Stimulated activated CD4-positive, alpha-beta T cell treated with anti-CD3 and anti-CD28 coated beads, Interleukin-4, amount 100 ng/mL, for 4 hours (primary cell): ENCODE results near the gene DNAH14.
"Not testable (repeated sequence)": the region's sequence is repeated elsewhere in the genome, so short reads cannot be mapped to it uniquely, and the experiment has no call there.

Experiments used
- DNase-seq, 2 experiments: peaks; one replicate each; pipeline ENCODE4 v3.0.0-alpha.2; 2020

DNAH14 gene

DNA sequence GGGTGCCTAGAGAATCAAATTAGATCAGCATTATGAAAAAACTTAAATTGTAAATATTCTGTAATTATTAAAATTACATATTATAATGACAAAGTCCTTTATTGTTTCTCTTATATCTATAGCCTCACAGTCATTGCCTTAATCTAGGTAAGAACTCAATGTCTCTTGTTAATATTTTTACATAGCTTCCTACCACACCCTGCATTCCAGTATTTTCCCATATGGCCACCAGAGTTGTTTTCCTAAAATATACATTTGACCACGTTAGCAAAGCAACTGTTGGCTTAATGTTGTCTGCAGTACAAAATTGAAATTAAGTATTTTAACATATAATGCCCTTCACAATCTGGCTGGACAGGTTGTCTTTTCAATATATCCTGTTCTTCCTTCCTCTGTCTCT lies 230.3 kb downstream of the DNAH14 start:
- DNase-seq: no peak

DNA sequence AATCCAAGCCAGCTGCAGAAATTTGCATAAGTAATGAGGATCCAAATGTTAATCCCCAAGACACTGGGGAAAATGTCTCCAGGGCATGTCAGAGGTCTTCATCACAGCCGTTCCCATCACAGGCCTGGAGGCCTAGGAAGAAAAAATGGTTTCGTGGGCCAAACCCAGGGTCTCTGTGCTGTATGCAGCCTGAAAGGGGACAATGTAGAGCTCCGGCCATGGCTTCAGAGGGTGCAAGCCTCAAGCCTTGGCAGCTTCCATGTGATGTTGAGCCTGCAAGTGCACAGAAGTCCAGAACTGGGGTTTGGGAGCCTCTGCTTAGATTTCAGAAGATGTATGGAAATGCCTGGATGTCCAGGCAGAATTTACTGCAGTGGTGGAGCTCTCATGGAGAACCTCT lies 247.9 kb downstream of the DNAH14 start:
- DNase-seq: not testable (repeated sequence)

DNA sequence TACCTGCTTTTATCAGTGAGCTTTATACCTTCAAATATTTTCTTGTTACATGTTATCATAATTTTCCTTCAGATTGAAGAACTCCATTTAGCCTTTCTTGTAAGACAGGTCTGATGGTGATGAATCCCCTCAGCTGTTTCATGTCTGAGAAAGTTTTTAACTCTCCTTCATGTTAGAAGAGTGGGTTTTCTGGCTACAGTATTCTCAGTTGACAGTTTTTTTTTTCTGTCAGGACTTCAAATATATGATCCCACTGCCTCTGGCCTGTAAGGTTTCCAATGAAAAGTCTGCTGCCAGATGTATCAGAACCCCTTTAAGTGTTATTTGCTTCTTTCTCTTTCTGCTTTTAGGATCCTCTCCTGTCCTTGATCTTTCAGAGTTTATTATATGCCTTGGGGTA lies 250.2 kb downstream of the DNAH14 start:
- DNase-seq: no peak

DNA sequence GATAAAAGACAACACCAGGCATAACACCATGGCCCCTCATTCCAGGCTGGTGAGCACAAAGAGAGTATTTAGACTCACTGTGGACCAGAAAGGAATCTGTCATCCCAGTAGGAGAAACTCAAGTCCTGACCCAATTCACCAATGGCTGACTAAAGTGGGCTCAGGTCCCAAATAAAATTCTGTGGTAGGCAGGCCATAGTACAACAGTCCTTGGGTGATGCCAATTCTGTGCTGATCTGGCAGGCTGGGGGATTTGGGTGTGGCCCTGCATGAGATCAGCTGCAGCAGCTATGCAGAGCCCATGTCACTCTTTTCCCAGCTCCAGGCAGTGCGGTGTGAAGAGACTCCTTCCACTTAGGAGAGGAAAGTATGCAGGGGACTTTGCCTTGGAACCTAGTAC lies 253.2 kb downstream of the DNAH14 start:
- no peak for DNase-seq

DNA sequence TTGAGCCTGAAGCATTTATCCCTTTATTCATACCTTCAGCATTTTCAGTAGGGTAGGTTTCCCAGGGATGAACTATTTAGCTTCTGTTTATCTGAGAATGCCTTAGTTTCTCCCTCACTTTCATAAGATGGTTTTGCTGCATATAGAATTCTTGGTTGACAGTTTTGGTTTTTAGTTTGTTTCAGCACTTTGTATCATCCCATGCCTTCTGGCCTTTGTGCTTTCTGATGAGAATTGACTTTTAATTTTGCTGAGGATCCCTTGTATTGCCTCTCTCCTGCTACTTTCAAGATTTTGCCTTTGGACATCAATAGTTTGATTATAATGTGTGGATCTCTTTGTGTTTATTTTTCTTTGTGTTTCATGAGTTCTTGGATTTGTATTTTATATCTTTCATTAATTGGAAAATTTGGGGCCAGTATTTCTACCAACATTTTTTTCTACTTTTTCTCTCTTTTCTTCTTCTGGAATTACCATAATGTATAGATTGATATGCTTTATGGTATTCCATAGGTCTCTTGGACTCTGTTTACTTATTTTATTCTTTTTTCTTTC lies 261.8 kb downstream of the DNAH14 start:
- DNase-seq: no peak

- no peak for DNase-seq
Measured at GRCh38 chr1:225201447-225201846, 272.0 kb downstream of the DNAH14 start.

DNA sequence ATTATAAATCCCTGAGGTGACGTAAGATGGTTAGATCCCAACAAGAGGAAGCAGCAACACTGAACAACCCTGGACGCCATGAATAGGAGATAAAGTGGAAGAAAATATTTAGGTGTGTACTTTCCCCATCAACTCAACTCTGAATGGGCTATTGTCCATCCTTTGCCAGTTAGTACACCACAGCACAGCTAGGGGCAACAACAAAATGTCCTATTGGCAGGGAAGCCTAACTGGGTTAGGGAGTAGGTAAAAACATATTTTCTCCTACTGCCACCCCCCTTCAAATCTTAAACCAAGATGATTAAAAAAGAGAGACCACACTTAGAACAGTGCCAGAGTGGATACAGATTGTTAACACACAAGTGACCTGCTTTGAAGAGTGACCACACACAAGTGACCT lies 278.3 kb downstream of the DNAH14 start:
- DNase-seq: no peak

- DNase-seq: no peak
Measured at GRCh38 chr1:225209153-225209552, 279.7 kb downstream of the DNAH14 start.

DNA sequence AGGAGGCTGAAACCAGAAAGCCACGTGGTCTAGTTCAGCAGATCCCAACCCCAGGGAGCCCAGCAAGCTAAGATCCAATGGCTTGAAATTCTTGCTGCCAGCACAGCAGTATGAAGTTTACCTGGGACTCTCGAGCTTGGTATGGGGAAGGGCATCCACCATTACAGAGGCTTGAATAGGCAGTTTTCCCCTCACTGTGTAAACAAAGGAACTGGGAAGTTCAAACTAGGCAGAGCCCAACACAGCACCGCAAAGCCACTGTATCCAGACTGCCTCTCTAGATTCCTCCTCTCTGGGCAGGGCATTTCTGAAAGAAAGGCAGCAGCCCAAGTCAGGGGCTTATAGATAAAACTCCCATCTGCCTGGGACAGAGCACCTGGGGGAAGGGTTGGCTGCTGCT lies 280.7 kb downstream of the DNAH14 start:
- not testable (repeated sequence) for DNase-seq

DNA sequence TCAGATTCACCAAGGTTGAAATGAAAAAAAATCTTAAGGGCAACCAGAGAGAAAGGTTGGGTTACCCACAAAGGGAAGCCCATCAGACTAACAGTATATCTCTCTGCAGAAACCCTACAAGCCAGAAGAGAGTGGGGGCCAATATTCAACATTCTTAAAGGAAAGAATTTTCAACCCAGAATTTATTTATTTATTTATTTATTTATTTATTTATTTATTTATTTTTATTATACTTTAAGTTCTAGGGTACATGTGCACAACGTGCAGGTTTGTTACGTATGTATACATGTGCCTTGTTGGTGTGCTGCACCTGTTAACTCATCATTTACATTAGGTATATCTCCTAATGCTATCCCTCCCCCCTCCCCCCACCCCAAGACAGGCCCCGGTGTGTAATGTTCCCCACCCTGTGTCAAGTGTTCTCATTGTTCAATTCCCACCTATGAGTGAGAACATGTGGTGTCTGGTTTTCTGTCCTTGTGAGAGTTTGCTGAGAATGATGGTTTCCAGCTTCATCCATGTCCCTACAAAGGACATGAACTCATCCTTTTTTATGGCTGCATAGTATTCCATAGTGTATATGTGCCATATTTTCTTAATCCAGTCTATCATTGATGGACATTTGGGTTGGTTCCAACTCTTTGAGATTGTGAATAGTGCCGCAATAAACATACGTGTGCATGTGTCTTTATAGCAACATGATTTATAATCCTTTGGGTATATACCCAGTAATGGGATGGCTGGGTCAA lies 282.4 kb downstream of the DNAH14 start:
- DNase-seq: not testable (repeated sequence)

GRCh38 chr1:225224287-225224686 lies 294.8 kb downstream of the DNAH14 start:
- no peak for DNase-seq

DNA sequence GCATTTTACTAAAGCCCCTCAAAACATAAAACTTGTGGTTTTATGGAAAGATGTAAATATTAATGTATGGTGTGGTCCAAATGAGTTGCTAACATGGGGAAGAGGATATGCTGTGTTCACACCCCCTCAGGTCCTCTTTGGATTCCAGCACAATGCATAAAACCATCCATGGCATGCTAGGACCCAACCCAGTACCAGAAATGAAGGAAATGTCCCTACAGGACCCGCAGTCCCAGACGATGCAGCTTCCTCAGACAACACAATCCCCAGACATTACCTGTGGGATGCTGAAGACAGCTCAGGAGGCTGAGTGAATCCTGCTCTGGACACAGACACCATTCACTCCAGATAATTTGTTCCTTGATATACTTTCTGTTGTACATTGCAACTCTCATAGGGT lies 296.2 kb downstream of the DNAH14 start:
- no peak for DNase-seq

DNA sequence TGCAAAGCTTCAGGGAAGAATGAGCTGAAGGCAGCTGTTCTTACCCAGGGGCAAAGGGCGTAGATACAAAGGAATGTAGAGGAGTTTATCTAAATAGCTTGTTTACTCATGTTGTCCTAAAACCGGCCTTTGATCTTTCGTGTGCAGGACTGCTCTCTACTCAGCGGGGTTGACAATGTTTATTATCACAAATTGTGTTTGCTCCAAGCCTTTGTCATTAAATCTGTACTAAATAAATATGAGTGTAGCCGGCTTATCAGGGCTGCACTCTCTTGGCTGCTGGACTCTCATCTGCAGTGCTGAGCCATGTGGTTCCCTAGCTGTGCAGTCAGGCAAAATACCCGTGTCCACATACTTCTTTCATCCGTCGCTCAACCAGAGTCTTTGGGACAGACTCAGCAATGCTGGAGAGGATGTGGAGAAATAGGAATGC lies 299.4 kb downstream of the DNAH14 start:
- DNase-seq: no peak

DNA sequence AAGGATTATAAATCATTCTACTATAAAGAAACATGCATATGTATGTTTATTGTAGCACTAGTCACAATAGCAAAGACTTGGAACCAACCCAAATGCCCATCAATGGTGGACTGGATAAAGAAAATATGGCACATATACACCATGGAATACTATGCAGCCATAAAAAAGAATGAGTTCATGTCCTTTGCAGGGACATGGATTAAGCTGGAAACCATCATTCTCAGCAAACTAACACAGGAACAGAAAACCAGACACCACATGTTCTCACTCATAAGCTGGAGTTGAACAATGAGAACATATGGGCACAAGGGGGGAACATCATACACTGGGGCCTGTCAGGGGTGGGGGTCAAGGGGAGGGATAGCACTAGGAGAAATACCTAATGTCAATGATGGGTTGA lies 300.0 kb downstream of the DNAH14 start:
- DNase-seq: not testable (repeated sequence)

- no peak for DNase-seq
Measured at GRCh38 chr1:225230483-225230882, 301.0 kb downstream of the DNAH14 start.

GRCh38 chr1:225232930-225233329 lies 303.5 kb downstream of the DNAH14 start:
- not testable (repeated sequence) for DNase-seq

DNA sequence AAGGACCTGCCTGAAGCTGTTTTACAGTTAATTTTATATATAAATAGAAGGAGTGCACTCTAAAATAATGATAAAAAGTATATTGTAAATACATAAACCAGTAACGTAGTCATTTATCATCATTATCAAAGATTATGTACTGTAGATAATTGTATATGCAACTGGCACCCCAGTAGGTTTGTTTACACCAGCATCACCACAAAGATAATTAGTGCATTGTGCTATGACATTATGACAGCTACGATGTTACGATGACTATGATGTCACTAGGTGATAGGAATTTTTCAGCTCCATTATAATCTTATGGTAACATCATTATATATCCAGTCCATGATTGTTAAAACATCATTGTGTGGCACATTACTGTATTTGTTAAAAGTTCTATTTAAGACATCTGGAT lies 313.1 kb downstream of the DNAH14 start:
- no peak for DNase-seq

DNA sequence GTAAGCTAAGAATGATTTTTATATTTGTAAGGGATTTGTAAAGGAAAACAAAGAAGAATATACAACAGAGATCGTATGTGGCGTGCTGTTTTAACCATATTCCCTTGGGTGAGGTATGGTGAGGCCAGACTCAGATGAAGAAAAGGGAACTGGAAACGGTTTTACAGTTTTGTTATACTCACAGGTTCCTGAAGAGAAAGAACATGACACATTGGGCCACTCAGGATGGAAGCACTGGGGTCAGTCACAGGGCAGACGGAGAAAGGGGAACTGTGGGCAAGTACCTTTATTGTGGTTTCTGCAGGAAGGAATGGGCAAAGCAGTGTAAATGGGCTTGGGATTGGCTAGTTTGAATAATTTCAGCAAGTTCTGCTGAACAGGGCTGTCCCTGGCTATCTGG lies 321.0 kb downstream of the DNAH14 start:
- no peak for DNase-seq

- DNase-seq: no peak
Measured at GRCh38 chr1:225253173-225253572, 323.7 kb downstream of the DNAH14 start.

DNA sequence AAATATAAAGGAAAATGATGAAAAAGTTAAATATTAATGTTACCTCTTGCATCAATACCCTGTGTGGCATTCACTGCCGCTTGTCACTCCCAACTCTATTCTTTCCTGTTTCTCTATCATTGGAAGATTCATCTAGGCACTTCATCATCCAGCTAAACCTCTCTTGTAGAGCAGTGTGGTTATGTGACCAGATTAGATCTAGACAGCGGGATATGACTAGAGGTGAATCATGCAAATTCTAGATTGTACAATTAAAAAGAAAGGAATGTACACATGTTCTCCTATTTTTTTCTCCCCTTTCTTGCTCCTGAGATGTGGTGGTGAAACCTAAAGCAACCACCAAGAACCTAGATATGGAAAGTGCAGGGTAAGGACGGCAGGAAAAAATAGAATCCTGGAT lies 324.3 kb downstream of the DNAH14 start:
- DNase-seq: no peak

GRCh38 chr1:225254676-225255075 lies 325.2 kb downstream of the DNAH14 start:
- no peak for DNase-seq

- no peak for DNase-seq
Measured at GRCh38 chr1:225257081-225257480, 327.6 kb downstream of the DNAH14 start.

DNA sequence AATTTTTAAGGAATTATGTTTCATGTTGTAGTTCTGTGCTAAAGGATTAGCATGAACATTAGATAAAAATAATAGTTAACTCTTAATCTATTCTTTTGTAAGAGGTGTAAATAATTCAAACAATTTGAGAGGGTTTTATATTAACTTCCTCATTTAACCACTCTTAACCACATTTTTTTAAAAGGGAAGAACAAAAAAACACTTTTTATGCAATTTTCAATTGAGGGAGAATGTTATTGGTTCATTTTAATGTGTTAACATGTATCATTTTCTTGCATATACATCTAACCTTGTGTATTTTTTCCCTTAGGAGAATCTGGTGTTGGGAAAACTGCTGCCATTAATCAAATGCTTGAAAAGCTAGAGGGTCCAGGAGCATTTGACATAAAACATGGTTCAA lies 329.3 kb downstream of the DNAH14 start:
- no peak for DNase-seq

DNA sequence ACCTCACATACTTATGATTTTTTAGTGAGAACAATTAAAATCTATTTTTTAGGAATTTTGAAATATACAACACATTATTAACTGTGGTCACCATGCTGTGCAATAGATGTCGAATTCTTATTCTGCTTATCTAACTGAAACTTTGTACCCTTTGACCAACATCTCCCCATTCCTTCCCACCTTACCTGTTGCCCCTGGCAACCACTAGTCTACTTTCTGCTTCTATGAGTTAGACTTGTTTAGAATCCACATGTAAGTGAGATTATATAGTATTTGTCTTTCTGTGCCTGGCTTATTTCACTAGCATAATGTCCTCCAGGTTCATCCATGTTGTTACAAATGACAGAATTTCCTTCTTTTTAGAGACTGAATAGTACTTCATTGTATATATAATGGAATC lies 330.1 kb downstream of the DNAH14 start:
- no peak for DNase-seq

DNA sequence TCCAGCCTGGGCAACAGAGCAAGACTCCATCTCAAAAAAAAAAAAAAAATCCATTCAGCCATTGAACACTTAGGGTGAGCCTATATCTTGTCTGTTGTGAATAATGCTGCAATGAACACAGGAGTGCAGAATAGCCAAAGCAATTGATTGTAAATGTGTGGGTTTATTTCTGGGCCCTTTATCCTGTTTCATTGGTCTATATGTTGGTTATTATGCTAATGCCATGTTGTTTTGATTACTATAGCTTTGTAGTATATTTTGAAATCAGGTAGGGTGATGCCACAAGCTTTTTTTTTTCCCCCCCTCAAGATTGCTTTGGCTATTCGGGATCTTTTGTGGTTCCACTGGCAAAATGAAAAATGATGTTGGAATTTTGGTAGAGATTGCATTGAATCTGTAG lies 330.8 kb downstream of the DNAH14 start:
- no peak for DNase-seq
